IMR-90 (cell line): ENCODE data around the gene SPPL2C.

ENCODE experiments used
- BHLHE40 ChIP-seq: fragments of 150-350 bp; IDR thresholded peaks from 2 replicates; pipeline ENCODE4 v1.6.1; 2016; ENCODE audit warnings: mild to moderate bottlenecking, low read depth, low read length
- CTCF ChIP-seq: conservative IDR thresholded peaks from 2 replicates; pipeline ENCODE4 v1.5.1; 2012; ENCODE audit warnings: mild to moderate bottlenecking, low read depth, low read length, improper control_type of control experiment
- FOS ChIP-seq: fragments of 150-350 bp; IDR thresholded peaks from 2 replicates; pipeline ENCODE4 v1.6.1; 2016; ENCODE audit warnings: low read depth, low read length
- MAFK ChIP-seq: IDR thresholded peaks from 2 replicates; pipeline ENCODE4 v1.6.1; 2012; ENCODE audit warnings: low read depth, low read length, improper control_type of control experiment
- POLR2A ChIP-seq: IDR thresholded peaks from 2 replicates; pipeline ENCODE4 v1.6.1; 2012; ENCODE audit warnings: mild to moderate bottlenecking, low read depth, low read length
- RFX5 ChIP-seq: IDR thresholded peaks from 2 replicates; pipeline ENCODE4 v1.8.0; 2012; ENCODE audit warnings: low read depth, mild to moderate bottlenecking, low read length, moderate library complexity
- SMC3 ChIP-seq: fragments of 150-350 bp; IDR thresholded peaks from 2 replicates; pipeline ENCODE4 v1.6.1; 2016; ENCODE audit warnings: low read depth, mild to moderate bottlenecking, antibody characterized with exemption, low read length, moderate library complexity
- TF ChIP-seq, protein P1 (sequence below): fragments of 150-350 bp; IDR thresholded peaks from 2 replicates; pipeline ENCODE4 v1.6.1; 2016; ENCODE audit warnings: low read depth, mild to moderate bottlenecking, low read length, moderate library complexity, borderline replicate concordance
- TF ChIP-seq, protein P2 (sequence below): fragments of 150-350 bp; IDR thresholded peaks from 2 replicates; pipeline ENCODE4 v1.6.1; 2017; ENCODE audit warnings: mild to moderate bottlenecking, antibody characterized with exemption, low read length, low read depth

DNA sequence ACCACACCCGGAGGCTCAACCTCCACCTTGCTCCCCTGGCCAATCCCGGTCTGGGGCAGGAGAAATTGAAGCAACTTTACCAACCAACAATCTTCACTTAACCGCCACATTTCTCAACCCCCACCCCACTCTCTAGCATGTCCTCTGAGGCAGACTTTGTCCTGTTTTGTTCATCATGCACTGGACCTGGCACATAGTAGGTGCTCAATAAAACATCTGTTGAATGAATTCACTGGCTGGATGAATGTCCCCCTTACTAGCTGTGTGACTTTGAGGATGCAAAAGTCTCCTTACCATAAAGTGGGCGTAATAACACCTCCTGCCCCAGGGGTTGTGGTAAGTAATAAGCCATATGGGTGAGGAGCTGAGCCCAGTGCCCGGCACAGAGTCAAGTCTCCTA is 5.8 kb downstream of the SPPL2C start:
- no peak for TF ChIP-seq CTCF
- TF ChIP-seq, protein P1, sequence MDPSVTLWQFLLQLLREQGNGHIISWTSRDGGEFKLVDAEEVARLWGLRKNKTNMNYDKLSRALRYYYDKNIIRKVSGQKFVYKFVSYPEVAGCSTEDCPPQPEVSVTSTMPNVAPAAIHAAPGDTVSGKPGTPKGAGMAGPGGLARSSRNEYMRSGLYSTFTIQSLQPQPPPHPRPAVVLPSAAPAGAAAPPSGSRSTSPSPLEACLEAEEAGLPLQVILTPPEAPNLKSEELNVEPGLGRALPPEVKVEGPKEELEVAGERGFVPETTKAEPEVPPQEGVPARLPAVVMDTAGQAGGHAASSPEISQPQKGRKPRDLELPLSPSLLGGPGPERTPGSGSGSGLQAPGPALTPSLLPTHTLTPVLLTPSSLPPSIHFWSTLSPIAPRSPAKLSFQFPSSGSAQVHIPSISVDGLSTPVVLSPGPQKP, result no peak
- TF ChIP-seq BHLHE40, result no peak
- TF ChIP-seq, protein P2, sequence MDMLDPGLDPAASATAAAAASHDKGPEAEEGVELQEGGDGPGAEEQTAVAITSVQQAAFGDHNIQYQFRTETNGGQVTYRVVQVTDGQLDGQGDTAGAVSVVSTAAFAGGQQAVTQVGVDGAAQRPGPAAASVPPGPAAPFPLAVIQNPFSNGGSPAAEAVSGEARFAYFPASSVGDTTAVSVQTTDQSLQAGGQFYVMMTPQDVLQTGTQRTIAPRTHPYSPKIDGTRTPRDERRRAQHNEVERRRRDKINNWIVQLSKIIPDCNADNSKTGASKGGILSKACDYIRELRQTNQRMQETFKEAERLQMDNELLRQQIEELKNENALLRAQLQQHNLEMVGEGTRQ, result no peak
- TF ChIP-seq POLR2A, result no peak
- no peak for TF ChIP-seq FOS
- no peak for TF ChIP-seq MAFK
- no peak for TF ChIP-seq SMC3
- no peak for TF ChIP-seq RFX5
